K562 (cell line): Measurements from ENCODE around the gene SLC27A2. TPM values are rescaled to one million over a fixed set of nuclear protein-coding genes. Genes with fewer than 3 reads are reported as not detected.

Experiments used
- BHLHE40 ChIP-seq: IDR thresholded peaks from 2 replicates; pipeline ENCODE4 v1.6.1; 2011; ENCODE audit warnings: low read length, improper control_type of control experiment
- CTBP1 ChIP-seq: fragments of 450-650 bp; IDR thresholded peaks from 2 replicates; pipeline ENCODE4 v1.6.1; 2016; ENCODE audit warnings: borderline replicate concordance
- EP300 ChIP-seq: IDR thresholded peaks from 2 replicates; pipeline ENCODE4 v1.6.1; 2012; ENCODE audit warnings: low read length, improper control_type of control experiment
- ESRRA ChIP-seq: fragments of 450-650 bp; IDR thresholded peaks from 2 replicates; pipeline ENCODE4 v1.6.1; 2014; ENCODE audit warnings: low read depth, mild to moderate bottlenecking, moderate library complexity, borderline replicate concordance
- FOXP1 ChIP-seq: sonication (generic); formaldehyde crosslinking; IDR thresholded peaks from 2 replicates; pipeline ENCODE4 v1.8.0; 2022; ENCODE audit warnings: mild to moderate bottlenecking, missing genetic modification reagents
- HOXB6 ChIP-seq: fragments of 250-450 bp; sonication (Bioruptor Pico); IDR thresholded peaks from 2 replicates; pipeline ENCODE4 v1.5.1; 2022; ENCODE audit warnings: mild to moderate bottlenecking, borderline replicate concordance
- MAFF ChIP-seq: IDR thresholded peaks from 2 replicates; pipeline ENCODE4 v1.6.1; 2012; ENCODE audit warnings: low read length, improper control_type of control experiment
- MAFG ChIP-seq: fragments of 450-650 bp; conservative IDR thresholded peaks from 2 replicates; pipeline ENCODE4 v1.6.1; 2016; ENCODE audit warnings: missing genetic modification characterization, missing compliant biosample characterization
- MEIS2 ChIP-seq: fragments of 450-650 bp; IDR thresholded peaks from 2 replicates; pipeline ENCODE4 v1.6.1; 2014; ENCODE audit warnings: mild to moderate bottlenecking; ENCODE audit not compliant: partially characterized antibody
- MXI1 ChIP-seq: IDR thresholded peaks from 2 replicates; pipeline ENCODE4 v1.6.1; 2011; ENCODE audit warnings: low read depth, mild to moderate bottlenecking, improper control_type of control experiment, low read length
- OTX1 ChIP-seq: fragments of 450-650 bp; formaldehyde crosslinking; IDR thresholded peaks from 2 replicates; pipeline ENCODE4 v1.4.0; 2022; ENCODE audit warnings: mild to moderate bottlenecking
- PHB2 ChIP-seq: fragments of 450-650 bp; IDR thresholded peaks from 2 replicates; pipeline ENCODE4 v1.6.1; 2017; ENCODE audit warnings: low read depth
- RCOR1 ChIP-seq, 2 experiments: IDR thresholded peaks; 2 replicates each; pipeline ENCODE4 v1.6.1; 2012; ENCODE audit warnings: low read depth in 2 of 2, low read length in 2 of 2, borderline replicate concordance in 1 of 2, improper control_type of control experiment in 1 of 2
- SIX5 ChIP-seq, 2 experiments: IDR thresholded peaks; 2 replicates each; pipeline ENCODE4 v1.6.1; 2011; ENCODE audit warnings: low read length in 2 of 2, borderline replicate concordance in 1 of 2, low read depth in 1 of 2, mild to moderate bottlenecking in 1 of 2, moderate library complexity in 1 of 2; ENCODE audit not compliant: insufficient read depth in 1 of 2
- TARDBP ChIP-seq: fragments of 450-650 bp; IDR thresholded peaks from 2 replicates; pipeline ENCODE4 v1.6.1; 2016
- ZBTB7A ChIP-seq: IDR thresholded peaks from 2 replicates; pipeline ENCODE4 v1.6.1; 2011; ENCODE audit warnings: low read depth, mild to moderate bottlenecking, low read length, moderate library complexity, borderline replicate concordance; ENCODE audit not compliant: control insufficient read depth
- ZEB2 ChIP-seq: fragments of 450-650 bp; IDR thresholded peaks from 2 replicates; pipeline ENCODE4 v1.6.1; 2016
- ZNF239 ChIP-seq: fragments of 250-450 bp; sonication (Bioruptor Pico); IDR thresholded peaks from 2 replicates; pipeline ENCODE4 v1.4.0; 2020; ENCODE audit warnings: mild to moderate bottlenecking
- polyA plus RNA-seq, 8 experiments: library from polyadenylated mRNA; depleted of rRNA in 4 of 8; stranded (reverse) in 5 of 8; unstranded in 3 of 8; fragments of >200 nt; fragmentation: Nextera tagmentation in 2 of 8; fragmentation: Illumina TruSeq in 1 of 8; extraction: Ambion mirVana in 2 of 8; extraction: Trizol in 1 of 8; gene quantifications; 2 replicates each; pipeline versions ENCODE4 v1.2.1 to v1.2.3, GENCODE V29; 2011 to 2014; ENCODE audit warnings: inconsistent platforms in 1 of 8, missing spikeins in 1 of 8
- total RNA-seq, 7 experiments: library from RNA; depleted of rRNA in 6 of 7; stranded (reverse); fragments of >200 nt in 6 of 7; fragmentation: Illumina TruSeq in 2 of 7; extraction: Trizol in 2 of 7; gene quantifications; 2 replicates each; pipeline versions ENCODE4 v1.2.1 to v1.2.3, GENCODE V29; 2011 to 2021; ENCODE audit warnings: low replicate concordance in 1 of 7
- TF ChIP-seq, protein P1 (sequence below), 2 experiments: fragments of 450-650 bp; IDR thresholded peaks; 2 replicates each; pipeline ENCODE4 v1.6.1; 2018; ENCODE audit warnings: mild to moderate bottlenecking in 2 of 2, low read depth in 1 of 2; ENCODE audit not compliant: partially characterized antibody in 2 of 2
- TF ChIP-seq, protein P2 (sequence below): sonication (generic); formaldehyde crosslinking; IDR thresholded peaks from 2 replicates; pipeline ENCODE4 v1.9.0; 2022; ENCODE audit warnings: mild to moderate bottlenecking, missing genetic modification reagents
- TF ChIP-seq, protein P3 (sequence below): fragments of 450-650 bp; formaldehyde crosslinking; conservative IDR thresholded peaks from 2 replicates; pipeline ENCODE4 v1.4.0; 2022; ENCODE audit warnings: mild to moderate bottlenecking, missing genetic modification characterization
- TF ChIP-seq, protein P4 (sequence below): sonication (generic); formaldehyde crosslinking; IDR thresholded peaks from 2 replicates; pipeline ENCODE4 v1.8.0; 2023; ENCODE audit warnings: mild to moderate bottlenecking, missing genetic modification reagents

SLC27A2 gene
- total and polyA plus RNA-seq, 9 of the 15 experiments (the other 6 are each of a cell fraction or from before 2014, with no cell fraction given): 4.9 to 38.0 (median 22.7) TPM

DNA sequence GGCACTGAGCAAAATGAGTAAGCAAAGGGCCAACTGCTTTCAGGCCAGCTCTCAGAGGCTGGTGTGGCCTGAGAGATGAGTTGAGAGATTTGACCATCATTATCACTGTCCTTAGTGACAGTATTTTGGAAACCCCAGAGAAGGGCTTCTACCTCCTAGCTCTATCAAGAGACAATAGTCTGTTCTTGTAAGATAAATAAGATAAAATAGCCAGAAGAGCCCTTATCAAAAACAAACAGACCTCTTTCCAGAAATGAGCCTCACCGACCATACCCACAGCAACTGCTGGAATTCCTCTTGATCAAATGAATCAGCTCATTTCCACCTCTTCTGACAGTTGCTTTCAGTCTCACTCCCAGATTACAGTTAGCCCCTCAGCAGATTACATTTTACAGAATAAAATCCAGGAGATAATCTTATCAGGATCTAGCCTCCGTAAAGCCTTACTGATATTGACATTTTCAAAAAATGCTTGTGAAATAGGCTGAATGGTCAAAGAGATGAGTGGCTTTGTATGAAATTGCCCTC is 79.0 kb downstream of the SLC27A2 start (continued):
- TF ChIP-seq MEIS2: peak; percentile 92
- peak; percentile 82 for TF ChIP-seq MAFG (tag)
- TF ChIP-seq MXI1: 0 out of 2 replicates have a peak, but pooled peaks have one; percentile 58
- TF ChIP-seq TARDBP: peak; percentile 86
- TF ChIP-seq, protein P1, sequence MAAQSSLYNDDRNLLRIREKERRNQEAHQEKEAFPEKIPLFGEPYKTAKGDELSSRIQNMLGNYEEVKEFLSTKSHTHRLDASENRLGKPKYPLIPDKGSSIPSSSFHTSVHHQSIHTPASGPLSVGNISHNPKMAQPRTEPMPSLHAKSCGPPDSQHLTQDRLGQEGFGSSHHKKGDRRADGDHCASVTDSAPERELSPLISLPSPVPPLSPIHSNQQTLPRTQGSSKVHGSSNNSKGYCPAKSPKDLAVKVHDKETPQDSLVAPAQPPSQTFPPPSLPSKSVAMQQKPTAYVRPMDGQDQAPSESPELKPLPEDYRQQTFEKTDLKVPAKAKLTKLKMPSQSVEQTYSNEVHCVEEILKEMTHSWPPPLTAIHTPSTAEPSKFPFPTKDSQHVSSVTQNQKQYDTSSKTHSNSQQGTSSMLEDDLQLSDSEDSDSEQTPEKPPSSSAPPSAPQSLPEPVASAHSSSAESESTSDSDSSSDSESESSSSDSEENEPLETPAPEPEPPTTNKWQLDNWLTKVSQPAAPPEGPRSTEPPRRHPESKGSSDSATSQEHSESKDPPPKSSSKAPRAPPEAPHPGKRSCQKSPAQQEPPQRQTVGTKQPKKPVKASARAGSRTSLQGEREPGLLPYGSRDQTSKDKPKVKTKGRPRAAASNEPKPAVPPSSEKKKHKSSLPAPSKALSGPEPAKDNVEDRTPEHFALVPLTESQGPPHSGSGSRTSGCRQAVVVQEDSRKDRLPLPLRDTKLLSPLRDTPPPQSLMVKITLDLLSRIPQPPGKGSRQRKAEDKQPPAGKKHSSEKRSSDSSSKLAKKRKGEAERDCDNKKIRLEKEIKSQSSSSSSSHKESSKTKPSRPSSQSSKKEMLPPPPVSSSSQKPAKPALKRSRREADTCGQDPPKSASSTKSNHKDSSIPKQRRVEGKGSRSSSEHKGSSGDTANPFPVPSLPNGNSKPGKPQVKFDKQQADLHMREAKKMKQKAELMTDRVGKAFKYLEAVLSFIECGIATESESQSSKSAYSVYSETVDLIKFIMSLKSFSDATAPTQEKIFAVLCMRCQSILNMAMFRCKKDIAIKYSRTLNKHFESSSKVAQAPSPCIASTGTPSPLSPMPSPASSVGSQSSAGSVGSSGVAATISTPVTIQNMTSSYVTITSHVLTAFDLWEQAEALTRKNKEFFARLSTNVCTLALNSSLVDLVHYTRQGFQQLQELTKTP (IDR thresholded peaks at IDR 0.05; ENCODE audit: low read depth in 1 of 2, partially characterized antibody in 2 of 2): peak in 1 of 2 experiments; percentile 73
- peak; percentile 35; the same call in 1 of the 2 replicates for TF ChIP-seq ZNF239 (CRISPR knock-in tag)
- TF ChIP-seq SIX5 (IDR thresholded peaks at IDR 0.05; ENCODE audit: borderline replicate concordance in 1 of 2, insufficient read depth in 1 of 2, low read depth in 1 of 2, low read length in 2 of 2): 0 out of 4 replicates have a peak, but pooled peaks of 1 of the 2 experiments have one; percentile 6
- TF ChIP-seq CTBP1: peak; percentile 98
- TF ChIP-seq RCOR1 (IDR thresholded peaks at IDR 0.05; ENCODE audit: borderline replicate concordance in 1 of 2, low read depth in 2 of 2, low read length in 2 of 2): peak; percentile 73 to 96
- TF ChIP-seq, protein P2, sequence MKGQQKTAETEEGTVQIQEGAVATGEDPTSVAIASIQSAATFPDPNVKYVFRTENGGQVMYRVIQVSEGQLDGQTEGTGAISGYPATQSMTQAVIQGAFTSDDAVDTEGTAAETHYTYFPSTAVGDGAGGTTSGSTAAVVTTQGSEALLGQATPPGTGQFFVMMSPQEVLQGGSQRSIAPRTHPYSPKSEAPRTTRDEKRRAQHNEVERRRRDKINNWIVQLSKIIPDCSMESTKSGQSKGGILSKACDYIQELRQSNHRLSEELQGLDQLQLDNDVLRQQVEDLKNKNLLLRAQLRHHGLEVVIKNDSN (CRISPR knock-in tag): no peak
- no peak for TF ChIP-seq FOXP1 (CRISPR knock-in tag)
- TF ChIP-seq, protein P3, sequence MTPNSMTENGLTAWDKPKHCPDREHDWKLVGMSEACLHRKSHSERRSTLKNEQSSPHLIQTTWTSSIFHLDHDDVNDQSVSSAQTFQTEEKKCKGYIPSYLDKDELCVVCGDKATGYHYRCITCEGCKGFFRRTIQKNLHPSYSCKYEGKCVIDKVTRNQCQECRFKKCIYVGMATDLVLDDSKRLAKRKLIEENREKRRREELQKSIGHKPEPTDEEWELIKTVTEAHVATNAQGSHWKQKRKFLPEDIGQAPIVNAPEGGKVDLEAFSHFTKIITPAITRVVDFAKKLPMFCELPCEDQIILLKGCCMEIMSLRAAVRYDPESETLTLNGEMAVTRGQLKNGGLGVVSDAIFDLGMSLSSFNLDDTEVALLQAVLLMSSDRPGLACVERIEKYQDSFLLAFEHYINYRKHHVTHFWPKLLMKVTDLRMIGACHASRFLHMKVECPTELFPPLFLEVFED: no peak
- TF ChIP-seq, protein P4, sequence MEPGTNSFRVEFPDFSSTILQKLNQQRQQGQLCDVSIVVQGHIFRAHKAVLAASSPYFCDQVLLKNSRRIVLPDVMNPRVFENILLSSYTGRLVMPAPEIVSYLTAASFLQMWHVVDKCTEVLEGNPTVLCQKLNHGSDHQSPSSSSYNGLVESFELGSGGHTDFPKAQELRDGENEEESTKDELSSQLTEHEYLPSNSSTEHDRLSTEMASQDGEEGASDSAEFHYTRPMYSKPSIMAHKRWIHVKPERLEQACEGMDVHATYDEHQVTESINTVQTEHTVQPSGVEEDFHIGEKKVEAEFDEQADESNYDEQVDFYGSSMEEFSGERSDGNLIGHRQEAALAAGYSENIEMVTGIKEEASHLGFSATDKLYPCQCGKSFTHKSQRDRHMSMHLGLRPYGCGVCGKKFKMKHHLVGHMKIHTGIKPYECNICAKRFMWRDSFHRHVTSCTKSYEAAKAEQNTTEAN (CRISPR knock-in tag): no peak
- peak; percentile 93 for TF ChIP-seq ZEB2
- 0 out of 2 replicates have a peak, but pooled peaks have one; percentile 19 for TF ChIP-seq OTX1 (CRISPR knock-in tag)
- TF ChIP-seq ESRRA: no peak; the same call in 1 of the 2 replicates
- peak; percentile 31; the same call in 1 of the 2 replicates for TF ChIP-seq BHLHE40
- peak; percentile 40; the same call in 1 of the 2 replicates for TF ChIP-seq ZBTB7A
- no peak for TF ChIP-seq HOXB6 (CRISPR knock-in tag)
- TF ChIP-seq MAFF: peak; percentile 76
- TF ChIP-seq EP300: peak; percentile 99
- peak; percentile 91 for TF ChIP-seq PHB2
